Measurements from ENCODE around the gene JMJD8.
A peak's percentile ranks its signal among the peaks of the same experiment; 100 is the strongest.

The JMJD8 gene

GRCh38 chr16:683396-684070 is 601 bp downstream of the JMJD8 start:
- H3K9me3 Mint-ChIP-seq, result no peaks in the 10 kb centered on the region
- peaks cover 71% of the 10 kb centered on the region for H3K4me1 Mint-ChIP-seq (ENCODE audit: low read depth)
- H3K27me3 Mint-ChIP-seq, result no peaks in the 10 kb centered on the region
- H3K36me3 Mint-ChIP-seq (ENCODE audit: low read depth), result peaks cover 71% of the 10 kb centered on the region
- peak overlapping the region; percentile 87 for H3K27ac Mint-ChIP-seq
- intact Hi-C loops (cut with micrococcal nuclease), result no loop called here
- peak overlapping the region; percentile 79 for H3K4me3 Mint-ChIP-seq

GRCh38 chr16:682493-683395 is 1.4 kb downstream of the JMJD8 start:
- H3K9me3 Mint-ChIP-seq, result no peaks in the 10 kb centered on the region
- peaks cover 70% of the 10 kb centered on the region for H3K36me3 Mint-ChIP-seq (ENCODE audit: low read depth)
- peaks cover 6% of the 10 kb centered on the region for H3K27me3 Mint-ChIP-seq
- H3K27ac Mint-ChIP-seq, result peak overlapping the region; percentile 87
- H3K4me1 Mint-ChIP-seq (ENCODE audit: low read depth), result peaks cover 70% of the 10 kb centered on the region
- H3K4me3 Mint-ChIP-seq, result peak overlapping the region; percentile 79
- intact Hi-C loops (cut with micrococcal nuclease), result no loop called here

GRCh38 chr16:681746-682427 is 2.2 kb downstream of the JMJD8 start:
- Mint-ChIP-seq H3K9me3 (no peaks in the 10 kb centered on the region), H3K36me3 (ENCODE audit: low read depth) (peaks cover 61% of the 10 kb centered on the region), H3K4me1 (ENCODE audit: low read depth) (peaks cover 70% of the 10 kb centered on the region), H3K27ac (peak overlapping the region; percentile 88), H3K4me3 (peak overlapping the region; percentile 84), H3K27me3 (peaks cover 13% of the 10 kb centered on the region)
- intact Hi-C loops (cut with micrococcal nuclease), result no loop called here

GRCh38 chr16:680967-681745 is 3.0 kb downstream of the JMJD8 start:
- Mint-ChIP-seq H3K4me3 (peak overlapping the region; percentile 84), H3K27ac (peak overlapping the region; percentile 88)

GRCh38 chr16:680625-680945 is 3.5 kb downstream of the JMJD8 start:
- intact Hi-C loops (cut with micrococcal nuclease), result no loop called here
- H3K4me1 Mint-ChIP-seq (ENCODE audit: low read depth), result peaks cover 59% of the 10 kb centered on the region
- H3K27me3 Mint-ChIP-seq, result peaks cover 26% of the 10 kb centered on the region
- no peaks in the 10 kb centered on the region for H3K9me3 Mint-ChIP-seq
- peak overlapping the region; percentile 88 for H3K27ac Mint-ChIP-seq
- H3K36me3 Mint-ChIP-seq (ENCODE audit: low read depth), result peaks cover 48% of the 10 kb centered on the region
- peak overlapping the region; percentile 84 for H3K4me3 Mint-ChIP-seq

More at GRCh38 chr16:680967-681745, 3.0 kb downstream of the JMJD8 start:
- intact Hi-C loops (cut with micrococcal nuclease), result no loop called here
- peaks cover 21% of the 10 kb centered on the region for H3K27me3 Mint-ChIP-seq
- H3K4me1 Mint-ChIP-seq (ENCODE audit: low read depth), result peaks cover 64% of the 10 kb centered on the region
- no peaks in the 10 kb centered on the region for H3K9me3 Mint-ChIP-seq
- peaks cover 54% of the 10 kb centered on the region for H3K36me3 Mint-ChIP-seq (ENCODE audit: low read depth)

GRCh38 chr16:679814-680624 is 4.1 kb downstream of the JMJD8 start, which contains the start of gene STUB1:
STUB1 (plus strand) TSS chr16:680410; CDS start chr16:680526, 116 bp downstream.
- peaks cover 43% of the 10 kb centered on the region for H3K36me3 Mint-ChIP-seq (ENCODE audit: low read depth)
- intact Hi-C loops (cut with micrococcal nuclease), result no loop called here
- H3K27me3 Mint-ChIP-seq, result peaks cover 31% of the 10 kb centered on the region
- peak within 1 kb of the TSS; percentile 84 for H3K4me3 Mint-ChIP-seq
- no peaks in the 10 kb centered on the region for H3K9me3 Mint-ChIP-seq
- H3K4me1 Mint-ChIP-seq (ENCODE audit: low read depth), result peaks cover 57% of the 10 kb centered on the region
- peak within 1 kb of the TSS; percentile 88 for H3K27ac Mint-ChIP-seq

GRCh38 chr16:678858-679813 is 5.0 kb downstream of the JMJD8 start:
- intact Hi-C loops (cut with micrococcal nuclease), result no loop called here

GRCh38 chr16:678209-678857 is 5.8 kb downstream of the JMJD8 start:
- Mint-ChIP-seq H3K9me3 (no peaks in the 10 kb centered on the region), H3K4me3 (no peak overlapping the region), H3K27me3 (peaks cover 38% of the 10 kb centered on the region), H3K27ac (no peak overlapping the region), H3K4me1 (ENCODE audit: low read depth) (peaks cover 51% of the 10 kb centered on the region), H3K36me3 (ENCODE audit: low read depth) (peaks cover 43% of the 10 kb centered on the region)
- intact Hi-C loops (cut with micrococcal nuclease), result no loop called here

More at GRCh38 chr16:678858-679813, 5.0 kb downstream of the JMJD8 start:
- Mint-ChIP-seq H3K36me3 (ENCODE audit: low read depth) (peaks cover 43% of the 10 kb centered on the region), H3K4me3 (peak overlapping the region; percentile 81), H3K27ac (peak overlapping the region; percentile 88), H3K27me3 (peaks cover 37% of the 10 kb centered on the region), H3K4me1 (ENCODE audit: low read depth) (peaks cover 56% of the 10 kb centered on the region), H3K9me3 (no peaks in the 10 kb centered on the region)

- H3K4me1 Mint-ChIP-seq (ENCODE audit: low read depth), result peaks cover 43% of the 10 kb centered on the region
- peaks cover 43% of the 10 kb centered on the region for H3K36me3 Mint-ChIP-seq (ENCODE audit: low read depth)
- intact Hi-C loops (cut with micrococcal nuclease), result no loop called here
- peaks cover 38% of the 10 kb centered on the region for H3K27me3 Mint-ChIP-seq
- no peaks in the 10 kb centered on the region for H3K9me3 Mint-ChIP-seq
- H3K27ac Mint-ChIP-seq, result no peak overlapping the region
- no peak overlapping the region for H3K4me3 Mint-ChIP-seq
Observed at GRCh38 chr16:677316-678190, 6.6 kb downstream of the JMJD8 start.

GRCh38 chr16:676913-677312 is 7.2 kb downstream of the JMJD8 start:
- peaks cover 43% of the 10 kb centered on the region for H3K36me3 Mint-ChIP-seq (ENCODE audit: low read depth)
- no peak overlapping the region for H3K27ac Mint-ChIP-seq
- H3K9me3 Mint-ChIP-seq, result no peaks in the 10 kb centered on the region
- no peak overlapping the region for H3K4me3 Mint-ChIP-seq
- peaks cover 38% of the 10 kb centered on the region for H3K27me3 Mint-ChIP-seq
- peaks cover 37% of the 10 kb centered on the region for H3K4me1 Mint-ChIP-seq (ENCODE audit: low read depth)
- intact Hi-C loops (cut with micrococcal nuclease), result no loop called here

- Mint-ChIP-seq H3K27ac (no peak overlapping the region), H3K36me3 (ENCODE audit: low read depth) (peaks cover 43% of the 10 kb centered on the region), H3K27me3 (peaks cover 38% of the 10 kb centered on the region), H3K4me1 (ENCODE audit: low read depth) (peaks cover 33% of the 10 kb centered on the region), H3K9me3 (no peaks in the 10 kb centered on the region), H3K4me3 (no peak overlapping the region)
- intact Hi-C loops (cut with micrococcal nuclease), result no loop called here
Observed at GRCh38 chr16:676565-676902, 7.6 kb downstream of the JMJD8 start.
